Measurements from ENCODE around the gene SYF2. TPM values are rescaled to one million over a fixed set of nuclear protein-coding genes. Genes with fewer than 3 reads are reported as not detected.

Gene SYF2
- total and polyA plus RNA-seq, 2 of the 13 experiments (the other 11 are each of a cell fraction or from before 2014, with no cell fraction given) = 17.8 to 34.1 TPM

DNA sequence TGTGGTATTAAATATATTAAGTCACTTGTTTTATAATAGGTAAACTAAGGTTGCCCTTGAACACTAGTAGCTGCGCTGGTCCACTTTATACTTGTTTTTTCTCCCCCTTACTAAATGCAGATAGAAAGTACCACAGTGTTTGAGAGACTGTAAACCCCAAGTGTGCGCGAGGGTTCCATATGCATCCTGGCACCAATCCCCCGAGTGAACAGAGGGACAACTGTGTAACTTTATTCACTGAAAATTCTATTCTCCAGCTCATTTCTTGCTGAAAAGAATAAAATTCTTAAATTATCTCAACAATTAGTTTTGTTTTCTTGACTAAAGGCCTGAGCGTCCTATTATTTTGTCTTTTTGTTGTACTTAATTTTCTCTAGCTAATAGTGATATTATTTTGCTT lies 13.1 kb upstream of the SYF2 start:
- 88% methylated on average over 5 of the region's 5 CpGs for WGBS (ENCODE audit: low lambda C conversion rate)
- H3K9ac ChIP-seq (ENCODE audit: insufficient read depth, low read depth, low read length) = peak overlapping the region; percentile 94; the same call in 1 of the 2 replicates
- intact Hi-C loops (cut with micrococcal nuclease; ENCODE audit: unreplicated experiment) = loop anchor here (5.0 kb wide), 1 partner anchor 92 kb away; the partner anchor contains the start of gene TMEM50A
- FAIRE-seq (no peak), DNase-seq (ENCODE audit: low spot score) (no peak), ATAC-seq (no peak)
- ChIA-PET POLR2A (interaction anchor here (2.9 kb wide), 1 partner anchor 13 kb away, joined by 14 read pairs; the partner anchor contains the start of gene SYF2), CTCF (ENCODE audit: low intra/inter-chr PET ratio, low total read pairs) (no interaction called here)
- H3K4me3 ChIP-seq (replicated peaks in 1 of 3; ENCODE audit: insufficient read depth in 1 of 3, low read depth in 2 of 3, low read length in 3 of 3) = peak overlapping the region; percentile 68 to 96 (median 93); a peak in 4 of 6 replicates
- no TSS peak for BruUV-seq (replicated peaks)
- no peak overlapping the region for H3K27ac ChIP-seq (ENCODE audit: extremely low read length, insufficient read depth, low read length)
- no peaks in the 10 kb centered on the region; a peak in 1 of 5 replicates for H3K27me3 ChIP-seq (ENCODE audit: control insufficient read depth in 1 of 2, insufficient read depth in 2 of 2, low read length in 2 of 2)
- no peak overlapping the region for H2AFZ ChIP-seq (ENCODE audit: low read length)
- H3K4me2 ChIP-seq (ENCODE audit: low read depth, low read length) = peak overlapping the region; percentile 89
- in situ Hi-C loops (cut with HindIII; ENCODE audit: extremely low pct_ligation_motif_present, low pct_unique_long_range_greater_than_20kb) = no loop called here
- no peak for TF ChIP-seq NCOA5 (CRISPR knock-in tag; IDR thresholded peaks at IDR 0.05)
- TF ChIP-seq CENPT (CRISPR knock-in tag; IDR thresholded peaks at IDR 0.05; ENCODE audit: low read depth) = no peak
- no peak for TF ChIP-seq PCBP2 (optimal IDR thresholded peaks at IDR 0.05; ENCODE audit: low read depth, low read length, poor library complexity, severe bottlenecking)
- no peak for TF ChIP-seq SMARCE1 (IDR thresholded peaks at IDR 0.05; ENCODE audit: borderline replicate concordance)
- TF ChIP-seq, protein P1, sequence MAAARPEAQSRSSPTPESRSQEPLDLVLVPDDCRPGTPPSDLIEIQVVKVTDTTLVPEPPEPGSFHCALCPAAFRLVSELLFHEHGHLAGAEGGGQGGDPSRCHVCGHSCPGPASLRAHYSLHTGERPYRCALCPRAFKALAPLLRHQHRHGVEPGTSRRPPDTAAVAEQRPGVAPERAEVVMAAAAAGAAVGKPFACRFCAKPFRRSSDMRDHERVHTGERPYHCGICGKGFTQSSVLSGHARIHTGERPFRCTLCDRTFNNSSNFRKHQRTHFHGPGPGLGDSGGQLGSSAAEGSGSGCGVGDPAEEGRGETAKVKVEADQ (CRISPR knock-in tag; IDR thresholded peaks at IDR 0.05; ENCODE audit: borderline replicate concordance) = no peak
- no peak for TF ChIP-seq SOX6 (IDR thresholded peaks at IDR 0.05)
- no peak for TF ChIP-seq SOX6 (CRISPR knock-in tag; IDR thresholded peaks at IDR 0.05)
- TF ChIP-seq ZNF563 (CRISPR knock-in tag; IDR thresholded peaks at IDR 0.05) = no peak
- peaks cover 39% of the 10 kb centered on the region for H3K79me2 ChIP-seq (ENCODE audit: insufficient read depth, low read length)
- H3K4me1 ChIP-seq (ENCODE audit: insufficient read depth, low read length) = peaks cover 46% of the 10 kb centered on the region
- H3K36me3 ChIP-seq (replicated peaks in 1 of 2; ENCODE audit: control insufficient read depth in 1 of 2, insufficient read depth in 2 of 2, low read length in 2 of 2) = peaks cover 4 to 32% of the 10 kb centered on the region in 2 experiments
- peaks cover 24% of the 10 kb centered on the region for H4K20me1 ChIP-seq (ENCODE audit: insufficient read depth, low read length)
- H3K9me3 ChIP-seq (ENCODE audit: low read length) = no peaks in the 10 kb centered on the region

- 92% methylated on average over 6 of the region's 6 CpGs for WGBS (ENCODE audit: low lambda C conversion rate)
- POLR2A ChIA-PET = interaction anchor here (2.9 kb wide), 1 partner anchor 11 kb away, joined by 14 read pairs; the partner anchor contains the start of gene SYF2
- TF ChIP-seq GATAD2A (CRISPR knock-in tag; IDR thresholded peaks at IDR 0.05) (no peak), KDM1A (CRISPR knock-in tag; IDR thresholded peaks at IDR 0.05) (no peak), KMT2A (CRISPR knock-in tag; IDR thresholded peaks at IDR 0.05) (no peak), ARID4A (CRISPR knock-in tag; IDR thresholded peaks at IDR 0.05; ENCODE audit: borderline replicate concordance) (no peak), U2AF2 (IDR thresholded peaks at IDR 0.05; ENCODE audit: low read depth, low read length) (no peak)
- TF ChIP-seq, protein P2, sequence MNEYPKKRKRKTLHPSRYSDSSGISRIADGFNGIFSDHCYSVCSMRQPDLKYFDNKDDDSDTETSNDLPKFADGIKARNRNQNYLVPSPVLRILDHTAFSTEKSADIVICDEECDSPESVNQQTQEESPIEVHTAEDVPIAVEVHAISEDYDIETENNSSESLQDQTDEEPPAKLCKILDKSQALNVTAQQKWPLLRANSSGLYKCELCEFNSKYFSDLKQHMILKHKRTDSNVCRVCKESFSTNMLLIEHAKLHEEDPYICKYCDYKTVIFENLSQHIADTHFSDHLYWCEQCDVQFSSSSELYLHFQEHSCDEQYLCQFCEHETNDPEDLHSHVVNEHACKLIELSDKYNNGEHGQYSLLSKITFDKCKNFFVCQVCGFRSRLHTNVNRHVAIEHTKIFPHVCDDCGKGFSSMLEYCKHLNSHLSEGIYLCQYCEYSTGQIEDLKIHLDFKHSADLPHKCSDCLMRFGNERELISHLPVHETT (CRISPR knock-in tag; conservative IDR thresholded peaks at IDR 0.05) = no peak
Measured at GRCh38 chr1:25243907-25244306, 11.6 kb upstream of the SYF2 start.

More at GRCh38 chr1:25243907-25244306, 11.6 kb upstream of the SYF2 start:
- no peak for DNase-seq (ENCODE audit: low spot score)
- intact Hi-C loops (cut with micrococcal nuclease; ENCODE audit: unreplicated experiment) (no loop called here), in situ Hi-C loops (cut with HindIII; ENCODE audit: extremely low pct_ligation_motif_present, low pct_unique_long_range_greater_than_20kb) (loop anchor here (5.0 kb wide), 1 partner anchor 103 kb away; no protein-coding TSS in a partner anchor)
- Histone ChIP-seq H2AFZ (ENCODE audit: low read length) (no peak overlapping the region), H3K36me3 (replicated peaks in 1 of 2; ENCODE audit: control insufficient read depth in 1 of 2, insufficient read depth in 2 of 2, low read length in 2 of 2) (peaks cover 4 to 32% of the 10 kb centered on the region in 2 experiments), H3K27me3 (ENCODE audit: control insufficient read depth in 1 of 2, insufficient read depth in 2 of 2, low read length in 2 of 2) (no peaks in the 10 kb centered on the region; a peak in 1 of 5 replicates), H3K4me1 (ENCODE audit: insufficient read depth, low read length) (peaks cover 54% of the 10 kb centered on the region), H3K9me3 (ENCODE audit: low read length) (no peaks in the 10 kb centered on the region), H3K79me2 (ENCODE audit: insufficient read depth, low read length) (peaks cover 39% of the 10 kb centered on the region), H3K9ac (ENCODE audit: insufficient read depth, low read depth, low read length) (no peak overlapping the region), H3K27ac (ENCODE audit: extremely low read length, insufficient read depth, low read length) (no peak overlapping the region), H4K20me1 (ENCODE audit: insufficient read depth, low read length) (peaks cover 24% of the 10 kb centered on the region), H3K4me3 (replicated peaks in 1 of 3; ENCODE audit: insufficient read depth in 1 of 3, low read depth in 2 of 3, low read length in 3 of 3) (no peak overlapping the region), H3K4me2 (ENCODE audit: low read depth, low read length) (no peak overlapping the region)
- CTCF ChIA-PET (ENCODE audit: low intra/inter-chr PET ratio, low total read pairs) = no interaction called here
- no TSS peak for BruUV-seq (replicated peaks)
- no peak for ATAC-seq
- FAIRE-seq = no peak

All from HepG2 (cell line).